GM18861 (cell line): Measurements from ENCODE around the gene GPR139.

Experiments used
- ATAC-seq: cut with Tn5 transposase; IDR thresholded peaks from one replicate; pipeline ENCODE4 v1.9.1; 2021; ENCODE audit not compliant: unreplicated experiment

GPR139 gene

DNA sequence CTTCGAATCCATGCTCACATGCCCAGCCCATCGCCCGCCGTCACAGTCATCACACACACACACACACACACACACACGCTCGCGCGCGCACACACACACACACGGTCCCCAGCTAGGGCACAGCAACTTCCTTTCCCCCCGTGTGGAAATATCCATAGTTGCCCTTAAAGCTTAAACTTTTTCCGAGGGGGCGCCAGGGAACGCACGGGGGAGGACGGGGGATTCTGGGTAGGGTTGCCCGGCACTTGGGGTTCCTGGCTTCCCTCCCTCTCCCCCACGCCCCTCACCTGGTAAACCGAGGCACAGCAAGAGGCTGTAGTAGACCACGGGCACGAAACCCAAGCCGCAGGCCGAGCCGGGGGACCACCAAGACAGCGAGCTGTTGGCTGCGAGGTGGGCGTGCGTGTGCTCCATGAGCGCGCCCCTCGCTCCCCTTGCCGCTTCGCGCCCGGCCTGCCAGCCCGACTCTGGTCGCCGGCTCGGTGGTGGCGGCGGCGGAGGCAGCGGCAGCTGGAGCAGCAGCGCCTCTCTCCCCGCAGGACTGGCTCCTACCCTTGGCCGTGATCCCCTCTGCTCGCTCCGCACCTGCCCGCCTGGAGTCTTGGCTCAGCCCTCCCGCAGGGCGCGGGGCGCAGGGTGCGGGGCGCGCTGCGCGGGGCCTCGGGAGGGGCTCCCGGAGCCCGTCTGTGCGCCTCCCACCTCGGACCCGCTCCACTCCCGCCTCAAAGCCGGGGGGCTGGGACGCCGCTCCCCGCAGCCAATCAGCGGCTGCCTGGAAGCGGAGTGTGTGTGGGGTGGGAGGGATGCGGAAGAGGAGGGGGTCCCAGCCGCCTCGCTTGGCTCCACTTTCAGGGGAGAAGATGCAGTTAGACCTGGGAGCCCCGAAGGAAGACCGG lies at the start of gene GPR139:
TSS of gene GPR139 (minus strand) at position 688 of the 896 bp plus-strand sequence. CDS start at position 414, 274 bp downstream.
- no peak for ATAC-seq

DNA sequence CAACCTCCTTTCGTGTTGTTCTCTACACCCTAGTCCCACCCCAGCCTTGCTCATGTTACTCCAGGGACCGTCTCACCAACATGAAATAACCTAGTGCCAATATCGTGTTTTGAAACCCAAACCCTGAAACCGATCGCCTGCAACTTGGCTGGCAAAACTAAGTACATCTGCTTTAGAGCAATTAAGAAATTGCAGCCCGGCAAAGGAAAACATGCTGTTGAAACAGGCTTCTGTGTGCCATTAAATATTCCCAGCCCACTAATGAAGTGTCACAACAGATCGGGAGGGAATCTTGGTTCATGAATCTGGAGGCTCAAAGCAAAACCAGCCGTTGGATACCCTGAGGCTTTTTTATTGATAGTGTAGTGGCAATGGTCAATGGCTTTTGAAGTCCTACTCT lies 48.3 kb upstream of the GPR139 start:
- ATAC-seq = no peak

DNA sequence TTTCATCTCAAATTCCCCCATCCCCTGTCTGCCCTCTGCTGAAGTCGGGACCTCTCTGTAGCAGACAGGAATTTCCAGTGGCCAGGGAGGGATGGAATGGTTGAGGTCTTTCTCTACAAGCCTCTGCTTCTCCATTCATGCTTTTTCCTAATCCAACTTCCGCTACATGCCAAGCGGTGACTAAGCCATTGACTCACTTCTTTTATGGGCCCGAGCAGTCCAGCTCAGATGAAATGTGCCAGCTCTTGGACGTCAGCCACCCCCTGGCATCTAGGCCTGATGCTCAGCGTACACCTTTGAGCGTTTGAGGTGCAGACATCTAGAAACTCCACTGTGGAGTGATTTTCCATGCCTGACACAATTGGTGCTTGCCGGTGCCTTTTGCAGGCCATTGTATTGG lies 40.7 kb upstream of the GPR139 start:
- ATAC-seq = no peak

DNA sequence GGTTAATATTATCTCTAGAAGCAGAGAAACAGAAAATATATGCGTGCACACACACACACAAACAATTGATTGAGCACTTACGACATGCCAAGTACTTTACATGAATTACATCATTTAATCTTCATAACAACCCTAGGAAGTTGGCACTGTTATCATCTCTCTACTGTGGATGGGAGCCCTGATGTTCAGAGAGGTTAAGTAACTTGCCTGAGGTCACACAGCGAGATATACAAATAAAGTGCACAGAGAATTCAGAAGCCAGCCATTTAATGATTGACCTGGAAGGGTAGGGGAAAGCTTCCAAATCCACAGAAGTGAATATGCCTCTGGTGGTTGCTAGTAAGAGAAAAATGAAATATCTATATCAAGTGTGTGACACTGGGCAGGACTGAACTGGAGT lies 37.5 kb upstream of the GPR139 start:
- ATAC-seq = no peak

DNA sequence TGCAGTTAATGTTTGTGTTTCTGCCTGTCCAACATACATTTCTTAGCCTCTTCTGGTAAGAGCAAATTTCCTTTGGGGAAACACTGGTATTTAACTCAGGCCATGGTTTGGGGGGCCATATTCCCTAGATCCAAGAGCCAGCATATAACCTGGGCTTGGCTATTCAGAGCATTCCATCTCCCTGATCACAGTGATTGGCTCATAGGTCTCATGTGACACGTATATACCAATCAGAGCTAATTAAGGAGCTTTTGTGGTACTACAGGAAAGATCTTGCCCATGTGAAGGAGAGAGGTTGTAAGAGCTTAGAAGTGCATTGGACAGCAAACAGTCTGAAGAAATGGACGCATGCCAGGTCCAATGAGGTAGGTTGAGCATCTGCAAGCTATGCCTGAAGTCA lies 33.4 kb upstream of the GPR139 start:
- ATAC-seq = no peak

DNA sequence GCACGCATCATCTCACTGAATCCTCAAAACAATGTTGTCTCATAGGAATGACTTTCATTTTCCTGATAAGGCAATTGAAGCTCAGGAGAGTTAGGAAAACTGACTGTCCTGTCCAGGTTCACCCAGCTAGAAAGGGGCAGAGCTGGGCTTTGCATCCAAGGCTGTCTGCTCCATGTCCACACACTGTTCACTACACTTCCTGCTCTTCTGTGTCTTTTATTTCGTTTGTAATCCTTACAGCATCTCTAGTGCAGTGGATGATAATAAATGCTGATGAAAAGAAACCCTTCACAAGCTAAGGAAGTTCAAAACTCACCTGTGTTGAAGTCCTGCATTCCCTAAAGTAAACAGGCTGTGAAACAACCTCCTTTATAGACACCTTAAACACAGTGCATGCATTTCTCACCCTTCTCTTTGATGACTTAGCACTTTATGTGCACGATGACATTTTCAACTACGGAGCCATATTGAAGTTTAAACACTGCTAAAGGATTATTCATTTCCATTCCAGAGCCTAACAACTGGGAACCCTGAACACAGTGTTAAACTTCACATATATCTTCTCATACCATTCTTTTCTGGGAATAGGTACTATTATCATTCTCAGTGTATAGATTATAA lies 31.0 kb upstream of the GPR139 start:
- ATAC-seq = no peak

DNA sequence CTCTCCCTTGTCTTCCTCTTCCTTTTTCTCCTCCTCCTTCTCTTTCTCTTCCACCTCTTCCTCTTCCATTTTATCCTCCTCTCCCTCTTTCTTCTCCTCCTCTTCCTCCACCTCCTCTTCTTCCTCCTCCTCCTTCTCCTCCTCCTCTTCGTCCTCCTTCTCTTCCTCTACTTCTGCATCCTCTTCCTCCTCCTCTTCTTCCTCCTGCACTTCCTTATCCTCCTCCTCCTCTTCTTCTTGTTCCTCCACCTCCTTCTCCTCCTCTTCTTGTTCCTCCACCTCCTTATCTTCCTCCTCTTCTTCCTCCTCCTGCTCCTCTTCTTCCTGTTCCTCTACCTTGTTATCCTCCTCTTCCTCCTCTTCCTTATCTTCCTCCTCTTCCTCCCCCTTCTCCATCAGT lies 28.8 kb upstream of the GPR139 start:
- no peak for ATAC-seq

DNA sequence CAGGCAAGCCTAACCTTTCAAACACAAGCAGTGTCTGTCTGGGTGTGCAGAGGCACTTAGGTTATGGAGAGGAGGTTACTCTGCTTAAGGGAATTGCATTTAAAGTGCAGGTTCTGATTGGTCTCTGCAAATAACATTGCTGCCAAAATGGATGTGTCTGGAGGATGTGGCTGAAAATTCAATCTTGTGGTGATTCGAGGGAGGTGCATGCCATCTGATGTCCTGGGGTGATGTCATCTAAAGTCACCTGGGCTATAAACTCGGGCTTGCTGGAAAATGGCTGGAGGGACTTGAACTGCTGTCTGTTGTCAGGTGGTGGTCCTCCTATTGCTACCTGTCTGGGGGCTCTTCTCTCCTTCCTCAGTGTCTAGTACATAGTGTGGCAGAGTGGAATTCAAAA lies 28.3 kb upstream of the GPR139 start:
- no peak for ATAC-seq

DNA sequence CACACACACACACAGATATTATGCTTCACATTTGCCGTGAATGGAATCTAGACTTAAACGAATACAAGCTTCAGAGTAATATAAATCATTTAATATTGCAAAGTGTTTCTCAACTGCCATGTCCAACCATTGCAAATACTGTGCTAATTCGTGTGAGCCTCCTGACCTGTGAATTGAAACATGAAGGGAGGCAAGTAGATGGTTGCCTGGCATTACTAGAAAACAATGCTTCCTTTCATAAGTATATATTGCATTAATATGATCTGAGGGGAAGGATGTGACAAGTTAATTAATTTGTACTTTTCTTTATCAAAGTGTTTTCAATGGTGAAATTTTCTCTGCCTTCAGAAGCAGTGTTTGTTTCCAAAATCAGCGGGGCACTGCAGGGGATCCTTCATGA lies 25.7 kb upstream of the GPR139 start:
- ATAC-seq = no peak

DNA sequence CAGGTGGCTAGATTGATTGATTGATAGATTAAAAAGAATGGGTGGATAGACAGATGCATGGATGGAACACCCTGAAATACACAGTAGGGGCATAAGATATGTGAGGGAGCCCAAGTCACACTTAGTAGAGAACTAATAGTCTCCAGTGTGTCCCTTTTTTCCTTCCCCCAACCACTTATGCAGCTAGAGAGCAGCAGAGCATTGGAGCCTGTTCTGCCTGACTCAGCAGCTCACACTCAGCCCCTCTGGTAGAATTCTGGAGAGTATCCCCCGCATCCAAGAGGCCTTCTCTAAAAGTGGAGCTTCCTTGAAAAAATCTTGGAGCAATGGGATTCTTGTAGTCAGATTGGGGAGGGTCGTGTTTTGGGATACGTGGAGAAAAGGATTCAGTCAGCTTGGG lies 20.5 kb upstream of the GPR139 start:
- ATAC-seq = no peak

DNA sequence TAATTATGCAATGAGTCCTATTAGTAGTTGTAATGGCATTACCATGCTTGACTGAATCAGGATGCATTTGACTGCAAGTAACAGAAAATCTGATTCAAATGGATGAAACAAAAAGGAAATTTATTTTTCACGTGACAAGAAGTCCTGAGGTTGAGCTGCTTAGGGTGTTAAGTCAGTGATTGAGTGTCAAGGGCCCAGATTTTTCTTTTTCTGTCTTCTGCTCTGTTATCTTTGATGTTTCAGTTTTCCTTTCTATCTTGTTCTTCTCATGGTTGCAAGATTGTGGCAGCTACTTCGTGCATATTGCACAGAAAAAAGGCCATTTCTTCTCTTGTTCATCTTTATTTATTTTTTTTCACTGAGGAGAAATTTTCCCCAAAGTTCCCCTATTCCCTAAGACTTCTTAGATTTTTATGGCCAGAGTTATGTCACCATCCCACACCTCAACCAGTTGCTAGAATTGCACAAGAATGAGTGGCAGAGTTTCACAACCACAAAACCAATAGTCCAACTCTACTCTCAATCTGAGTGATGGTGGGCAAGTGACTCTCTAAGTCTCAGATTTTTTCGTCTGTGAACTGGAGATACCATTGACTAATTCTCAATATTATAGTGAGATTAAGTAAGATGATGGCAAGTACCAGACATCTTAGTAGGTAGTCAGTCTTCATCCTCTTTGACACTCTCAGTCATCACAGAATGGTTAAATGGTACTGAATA lies 15.7 kb upstream of the GPR139 start:
- no peak for ATAC-seq

DNA sequence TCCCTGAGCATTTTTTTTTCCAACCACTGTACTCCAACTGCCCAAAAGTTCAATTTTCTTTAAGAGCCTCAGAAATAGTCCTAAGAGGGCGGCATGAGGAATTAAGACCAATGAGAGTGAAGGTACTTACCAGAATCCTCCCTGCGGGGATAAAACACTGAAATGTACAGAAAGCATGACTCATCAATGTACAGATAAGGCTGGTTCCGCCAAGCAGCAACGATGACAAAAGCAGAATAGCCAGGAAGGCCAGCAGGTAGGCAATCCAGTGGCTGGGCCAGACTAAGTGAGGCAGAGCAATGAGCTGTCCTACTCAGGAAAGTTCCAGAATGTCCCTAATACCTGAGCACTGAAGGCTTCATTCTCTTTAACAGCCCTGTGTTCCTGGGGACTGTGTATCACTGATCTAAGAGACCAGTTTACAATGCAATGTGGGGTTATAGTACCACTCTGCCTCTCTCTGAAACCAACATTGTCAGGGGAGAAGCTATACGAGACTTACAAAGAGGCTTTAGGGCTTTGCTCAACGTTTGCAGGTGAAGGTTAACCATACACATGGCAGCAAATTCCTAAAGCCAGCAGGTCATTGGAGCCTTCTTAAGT lies 11.0 kb upstream of the GPR139 start:
- no peak for ATAC-seq

DNA sequence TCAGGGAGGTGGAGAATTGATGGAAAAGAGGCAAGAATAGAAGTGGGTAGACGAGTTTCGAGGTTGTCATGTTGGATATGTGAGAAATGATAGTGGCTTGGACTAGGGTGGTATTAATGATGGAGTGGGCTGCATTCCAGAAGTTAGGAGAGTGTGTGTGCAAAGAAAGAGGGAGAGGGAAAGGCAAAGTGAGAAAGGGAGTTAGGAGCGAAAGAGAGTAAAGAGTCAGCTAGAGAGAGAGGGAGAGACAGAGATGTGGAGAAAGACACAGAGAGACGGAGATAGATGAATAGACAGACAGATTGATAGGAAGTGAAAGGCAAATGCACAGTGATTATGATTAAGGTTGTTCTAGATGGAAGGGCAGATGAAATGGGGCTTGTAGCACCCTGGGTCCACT lies 5.4 kb upstream of the GPR139 start:
- no peak for ATAC-seq

DNA sequence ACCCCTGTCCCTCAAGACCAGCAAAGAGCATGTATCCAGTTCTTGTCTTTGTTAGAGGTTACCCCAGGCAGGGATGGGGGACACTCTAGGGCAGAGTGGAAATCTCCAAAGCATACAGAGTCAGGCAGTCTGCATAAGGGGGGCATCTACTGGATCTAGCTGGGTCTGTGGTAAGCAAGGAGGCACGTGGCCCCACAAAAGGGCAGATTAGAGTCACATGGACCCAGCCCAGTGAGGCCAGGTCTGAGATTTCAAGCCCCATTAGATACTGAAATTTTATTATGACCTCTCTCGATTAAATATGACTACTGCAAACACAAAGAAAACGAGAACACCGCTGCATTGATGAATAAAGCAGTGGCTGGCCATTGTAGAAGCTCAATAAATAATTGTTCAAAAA lies 1.6 kb upstream of the GPR139 start:
- no peak for ATAC-seq

DNA sequence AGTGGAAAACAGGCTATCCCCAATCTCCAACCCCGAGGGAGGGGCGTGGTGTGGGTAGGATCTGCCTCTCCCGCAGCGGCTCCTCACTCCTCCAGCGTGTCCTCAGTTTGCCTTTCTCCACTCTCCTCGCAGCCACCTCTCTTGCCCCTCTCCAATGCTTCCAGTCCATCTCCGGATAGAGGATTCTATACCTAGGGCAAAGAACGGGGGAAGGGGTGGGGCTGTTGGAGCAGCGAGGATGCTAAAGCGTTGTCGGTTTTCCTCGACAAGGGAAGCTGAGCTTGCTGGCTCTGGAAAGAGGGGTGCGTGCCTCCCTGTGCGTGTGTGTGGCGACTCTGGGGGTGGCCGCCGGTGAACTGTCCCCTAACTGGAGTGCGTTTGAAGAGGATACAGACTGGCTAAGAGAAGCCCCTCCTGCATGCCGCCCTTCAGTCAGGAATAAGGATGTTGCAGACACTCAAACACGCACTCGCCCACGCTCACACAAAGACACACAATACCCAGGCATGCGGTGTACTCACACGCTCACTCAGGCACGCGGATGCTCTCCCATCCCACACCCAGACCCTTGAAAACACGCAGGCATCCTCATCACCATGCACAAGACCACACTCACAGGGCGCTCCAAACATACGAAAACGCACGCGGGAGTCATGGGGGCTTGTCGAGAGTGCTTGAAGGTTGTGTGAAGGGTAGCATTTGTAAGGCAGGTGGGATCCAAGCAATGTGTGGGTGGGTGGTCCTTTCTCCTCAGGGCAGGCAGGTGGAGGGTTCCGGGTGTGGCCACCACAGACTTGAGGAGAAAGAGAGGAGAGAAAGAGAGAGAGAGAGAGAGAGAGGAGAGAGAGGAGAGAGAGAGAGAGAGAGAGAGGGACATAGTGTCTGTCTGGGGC lies 655 bp upstream of the GPR139 start:
- no peak for ATAC-seq

DNA sequence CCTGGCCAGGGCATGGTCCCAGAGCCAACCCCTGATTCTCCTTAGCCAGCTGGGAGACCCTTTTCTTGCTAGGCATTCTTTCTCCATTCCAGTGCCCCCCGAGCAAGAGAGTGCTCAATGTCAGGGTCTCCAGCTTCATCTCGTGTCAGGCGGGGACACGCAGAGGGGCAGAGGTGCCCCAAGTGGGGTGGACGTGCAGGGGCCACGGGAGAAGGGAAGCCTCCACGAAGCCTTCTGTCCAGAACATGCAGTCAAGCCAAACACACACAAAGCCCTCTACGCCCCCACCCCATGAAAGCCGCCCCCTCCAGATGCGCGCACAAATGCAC lies 852 bp downstream of the GPR139 start:
- ATAC-seq = no peak

DNA sequence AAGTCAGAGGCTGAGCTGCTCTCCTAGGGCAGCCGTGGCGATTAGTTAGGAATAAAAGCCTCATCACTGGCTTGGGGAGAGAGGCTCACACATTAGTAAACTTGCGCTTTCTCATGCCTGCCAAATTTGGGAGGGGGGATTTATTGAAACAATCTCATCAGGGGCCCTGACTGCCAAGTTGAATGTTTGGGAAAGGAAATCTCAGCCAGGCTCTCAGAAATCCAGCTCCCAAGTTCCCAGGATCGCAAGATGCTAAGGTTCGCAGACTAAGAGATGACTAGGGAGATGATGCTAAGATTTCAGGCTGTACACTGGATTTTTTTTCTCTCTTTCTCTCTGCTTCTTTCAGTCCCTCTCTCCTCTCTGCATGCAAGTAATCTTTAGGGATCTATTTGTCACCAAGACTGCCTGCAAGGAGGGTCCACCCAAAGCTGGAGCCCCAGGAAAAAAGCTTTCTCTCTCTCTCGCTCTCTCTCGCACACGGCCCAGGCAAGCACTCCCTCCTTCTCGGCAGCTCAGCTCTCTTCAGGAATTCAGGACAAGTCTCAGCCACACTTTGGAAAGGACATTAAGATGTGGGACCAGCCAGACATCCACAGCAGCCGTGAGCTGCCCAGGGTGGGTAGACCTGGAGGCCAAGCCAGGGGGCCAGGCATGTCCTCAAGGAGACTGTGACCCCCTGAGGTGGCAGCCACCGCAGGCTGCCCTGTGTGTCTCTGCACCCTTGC lies 1.4 kb downstream of the GPR139 start:
- no peak for ATAC-seq

DNA sequence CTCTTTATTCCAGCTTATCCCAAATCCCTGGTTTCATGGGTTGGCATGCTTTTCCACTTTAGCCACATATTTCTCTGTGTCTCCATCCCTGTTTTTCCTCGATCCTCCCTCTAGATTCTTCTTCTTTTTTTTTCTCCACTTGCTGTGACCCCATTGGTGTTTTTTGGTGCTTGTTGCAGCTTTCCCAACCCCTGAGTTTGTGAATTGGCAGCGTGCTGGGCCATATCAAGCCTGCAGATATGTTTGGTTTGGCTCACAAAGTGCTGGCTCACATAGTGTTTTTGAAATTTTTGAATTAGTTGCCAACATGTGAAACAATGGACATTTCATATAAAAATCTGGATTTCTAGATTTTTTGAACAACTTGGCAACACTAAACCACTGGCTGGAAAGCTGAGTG lies 8.8 kb downstream of the GPR139 start:
- ATAC-seq = no peak

DNA sequence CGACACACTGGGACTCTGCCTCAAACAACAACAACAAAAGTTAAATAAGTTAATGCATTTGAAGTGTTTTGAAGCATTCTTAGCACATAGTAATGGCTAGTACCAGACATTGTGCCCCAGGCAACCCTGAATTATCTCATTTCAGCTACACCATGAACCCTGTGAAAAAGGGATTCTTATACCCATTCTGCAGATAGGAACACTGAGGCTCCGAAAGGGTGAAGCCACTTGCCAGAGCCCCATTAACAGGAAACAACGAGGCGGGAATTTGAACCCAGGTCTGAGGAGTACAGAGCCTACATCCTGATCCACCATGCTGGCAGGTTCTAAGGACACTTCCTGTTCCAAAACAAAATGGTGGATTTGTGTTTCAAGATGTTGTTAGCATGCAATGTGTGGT lies 9.2 kb downstream of the GPR139 start:
- ATAC-seq = no peak

DNA sequence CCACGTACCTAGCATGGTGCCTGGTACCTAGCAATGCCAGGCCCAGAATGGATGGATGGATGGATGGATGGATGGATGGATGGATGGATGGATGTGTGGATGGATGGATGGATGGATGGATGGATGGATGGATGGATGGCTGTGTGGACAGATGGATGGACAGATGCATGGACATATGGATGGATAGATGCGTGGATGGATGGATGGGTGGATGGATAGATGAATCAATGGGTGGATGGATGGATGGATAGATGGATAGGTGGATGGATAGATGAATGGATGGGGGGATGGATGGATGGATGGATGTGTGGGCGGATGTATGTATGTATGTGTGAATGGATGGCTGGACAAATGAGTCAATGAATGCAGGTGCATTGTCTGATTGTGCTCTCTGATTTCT lies 12.6 kb downstream of the GPR139 start:
- ATAC-seq = no peak
